GM21367 (cell line): Measurements from ENCODE around the gene MN1.

ENCODE experiments used
- ATAC-seq: cut with Tn5 transposase; IDR thresholded peaks from one replicate; pipeline ENCODE4 v1.9.1; 2021; ENCODE audit not compliant: unreplicated experiment

The MN1 gene

DNA sequence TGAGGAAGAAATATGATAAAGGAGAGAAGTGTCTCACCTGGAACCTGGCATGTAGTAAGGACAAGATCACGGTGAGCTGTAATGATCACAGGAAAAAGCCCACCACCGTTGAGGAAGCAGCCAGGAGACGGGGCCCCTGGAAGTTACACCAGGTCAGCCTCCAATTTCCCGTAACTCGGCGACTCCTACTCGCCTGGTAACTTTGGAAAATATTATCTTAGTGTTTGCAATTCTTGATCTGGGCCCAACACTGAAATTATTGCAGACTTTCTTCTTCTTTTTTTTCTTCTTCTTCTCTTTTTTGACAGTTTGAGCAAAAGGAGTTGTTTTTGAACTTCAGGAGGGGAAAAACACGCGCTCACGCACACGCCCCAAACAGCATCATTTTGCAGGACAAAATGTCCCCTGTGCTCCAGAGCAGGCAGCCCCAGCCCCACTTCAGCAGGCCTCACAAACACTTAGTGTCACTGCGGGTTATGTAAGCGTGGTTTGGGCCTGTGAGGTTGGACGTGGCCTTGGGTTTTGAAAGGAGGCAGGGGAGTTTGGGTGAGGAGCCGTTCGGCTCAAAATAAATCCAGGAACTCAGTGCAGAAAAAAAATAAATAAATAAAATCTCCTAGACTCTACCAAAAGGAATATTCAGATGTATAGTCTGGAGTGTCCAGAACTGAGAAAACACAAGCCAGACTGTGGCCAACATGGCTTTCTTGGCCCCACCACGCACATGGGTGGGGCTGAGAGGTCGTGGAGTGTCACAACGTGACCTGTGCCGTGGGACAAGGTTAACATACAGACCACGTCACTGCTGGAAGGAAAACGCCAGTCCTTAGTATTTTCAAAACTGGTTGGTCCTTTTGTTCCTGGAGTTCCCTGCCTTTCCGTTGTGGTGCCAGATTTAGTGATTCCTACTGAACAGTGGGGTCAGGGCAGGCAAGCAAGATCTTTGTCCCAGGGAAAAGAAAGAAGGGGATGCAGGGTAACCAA is 26.3 kb upstream of the MN1 start:
- ATAC-seq, result no peak

GRCh38 chr22:27825174-27825573 is 23.6 kb upstream of the MN1 start:
- no peak for ATAC-seq

- no peak for ATAC-seq
Measured at GRCh38 chr22:27823221-27823620, 21.7 kb upstream of the MN1 start.

GRCh38 chr22:27820896-27821866 is 19.6 kb upstream of the MN1 start:
- no peak for ATAC-seq

GRCh38 chr22:27816552-27816951 is 15.0 kb upstream of the MN1 start:
- no peak for ATAC-seq

DNA sequence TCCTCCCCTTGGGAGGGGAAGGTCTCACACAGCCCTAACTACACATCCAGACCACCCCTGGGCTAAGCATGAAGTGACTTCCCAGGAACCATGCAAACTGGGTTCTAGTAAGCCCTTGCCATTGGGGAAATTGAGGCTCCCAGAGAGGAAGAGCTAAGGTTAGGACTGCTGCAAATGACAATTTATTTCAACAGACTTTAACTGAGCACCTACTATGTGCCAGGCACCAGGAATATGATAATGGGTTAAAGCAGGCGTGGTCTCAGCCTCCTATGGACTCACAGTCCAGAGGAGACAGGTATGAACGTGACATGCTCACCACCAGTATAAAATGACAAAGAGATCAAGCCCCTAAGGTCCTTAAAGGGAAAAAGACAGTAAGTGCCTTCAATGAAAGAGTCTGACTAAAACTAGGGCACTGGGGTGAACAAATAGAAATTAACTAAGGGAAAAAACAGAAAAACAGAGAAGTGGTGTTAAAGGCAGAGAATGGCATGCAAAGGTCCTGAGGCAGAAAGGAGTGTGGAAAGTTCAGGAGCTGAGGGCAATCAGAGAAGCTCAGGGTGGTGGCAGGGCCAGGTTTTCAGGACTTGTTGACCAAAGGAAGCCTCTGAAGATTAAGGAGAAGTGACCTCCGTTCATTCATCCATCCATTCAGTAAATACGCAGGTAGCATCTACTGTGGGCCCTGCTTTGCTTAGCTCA is 14.4 kb upstream of the MN1 start:
- ATAC-seq, result no peak

- ATAC-seq, result no peak
Measured at GRCh38 chr22:27814993-27815392, 13.4 kb upstream of the MN1 start.

DNA sequence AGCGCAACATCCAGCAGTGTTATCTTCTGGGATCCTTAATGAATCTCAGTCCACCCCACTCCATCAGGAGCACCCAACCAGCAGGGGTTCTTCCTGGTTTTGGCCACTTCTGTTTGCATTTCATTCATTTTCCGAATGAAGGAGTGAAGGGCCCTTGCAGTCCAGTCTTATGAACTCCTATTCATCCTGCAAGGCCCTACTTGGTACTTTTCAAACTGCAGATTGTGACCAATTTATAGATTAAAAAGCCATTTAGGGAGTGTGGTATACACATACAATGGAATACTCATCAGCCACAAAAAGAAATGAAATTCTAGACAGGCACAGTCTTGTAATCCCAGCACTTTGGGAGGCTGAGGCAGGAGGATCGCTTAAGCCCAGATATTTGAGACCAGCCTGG is 10.2 kb upstream of the MN1 start:
- ATAC-seq, result no peak

DNA sequence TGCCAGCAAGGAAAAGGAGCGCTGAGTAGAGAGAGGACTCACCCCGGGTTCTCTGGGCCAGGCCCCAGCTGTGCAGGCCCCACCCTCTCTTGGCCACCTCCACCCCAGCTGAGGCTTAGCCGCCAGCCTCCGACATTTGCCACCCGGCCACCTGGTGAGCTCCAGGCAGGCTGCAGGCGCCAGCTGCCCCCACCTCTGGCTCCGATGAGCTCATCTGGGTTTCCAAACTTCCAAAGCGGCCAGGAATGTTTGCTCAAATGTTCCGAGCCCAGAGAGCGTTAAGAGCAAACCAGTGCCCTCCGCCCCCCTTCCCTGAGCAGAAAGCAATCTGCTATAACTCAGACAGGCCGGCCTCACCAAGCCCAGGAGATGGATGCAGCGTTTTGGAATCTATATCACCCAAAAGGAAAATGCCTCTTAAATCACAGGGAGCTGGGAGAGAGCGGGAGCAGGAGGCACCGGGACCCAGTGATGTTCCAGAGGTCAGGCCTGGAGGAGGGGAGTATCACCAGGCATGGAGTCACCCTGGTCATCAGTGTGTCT is 9.1 kb upstream of the MN1 start:
- no peak for ATAC-seq

DNA sequence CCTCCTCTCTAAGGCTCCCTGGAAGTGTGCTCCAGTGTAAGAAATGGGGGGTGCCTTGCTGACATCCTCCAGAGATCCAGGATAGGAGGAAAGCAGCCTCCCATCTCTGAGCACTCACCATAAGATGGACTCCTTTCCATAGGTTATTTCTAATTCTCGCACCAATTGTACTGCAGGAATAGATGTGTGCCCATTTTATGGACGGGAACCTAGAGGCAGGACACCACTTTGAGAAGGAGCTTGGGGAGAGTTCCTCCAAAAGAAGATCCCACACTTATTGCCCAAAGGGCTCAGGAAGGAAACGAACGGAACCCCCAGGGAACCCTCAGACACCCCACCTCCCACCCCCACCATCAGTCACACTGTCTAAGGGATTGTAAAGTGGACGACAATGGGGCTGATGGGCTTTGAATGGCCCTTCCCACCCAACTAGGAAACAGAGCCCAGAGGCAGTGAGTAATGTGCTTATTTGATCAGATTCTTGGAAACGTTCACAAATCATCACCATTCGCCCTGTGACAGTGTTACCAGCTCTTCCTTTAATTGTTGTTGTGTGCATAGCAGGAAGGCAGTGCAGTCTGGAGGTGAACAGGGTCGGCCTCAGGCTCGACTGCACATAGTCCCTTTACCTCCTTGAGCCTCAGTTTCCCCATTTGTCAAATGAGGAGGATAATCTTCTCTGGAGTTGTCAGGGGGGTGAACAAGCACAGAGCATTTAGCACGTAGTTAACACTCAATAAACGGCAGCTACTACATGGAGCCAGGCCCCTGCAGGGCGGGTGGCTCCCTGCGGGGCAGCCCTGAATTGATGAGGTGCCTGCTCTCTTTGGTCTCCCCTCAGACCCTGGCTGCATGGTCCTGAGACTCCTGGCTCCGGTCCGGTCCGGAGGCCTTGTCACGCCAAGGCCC is 8.4 kb upstream of the MN1 start:
- no peak for ATAC-seq

- no peak for ATAC-seq
Measured at GRCh38 chr22:27809226-27809603, 7.7 kb upstream of the MN1 start.

DNA sequence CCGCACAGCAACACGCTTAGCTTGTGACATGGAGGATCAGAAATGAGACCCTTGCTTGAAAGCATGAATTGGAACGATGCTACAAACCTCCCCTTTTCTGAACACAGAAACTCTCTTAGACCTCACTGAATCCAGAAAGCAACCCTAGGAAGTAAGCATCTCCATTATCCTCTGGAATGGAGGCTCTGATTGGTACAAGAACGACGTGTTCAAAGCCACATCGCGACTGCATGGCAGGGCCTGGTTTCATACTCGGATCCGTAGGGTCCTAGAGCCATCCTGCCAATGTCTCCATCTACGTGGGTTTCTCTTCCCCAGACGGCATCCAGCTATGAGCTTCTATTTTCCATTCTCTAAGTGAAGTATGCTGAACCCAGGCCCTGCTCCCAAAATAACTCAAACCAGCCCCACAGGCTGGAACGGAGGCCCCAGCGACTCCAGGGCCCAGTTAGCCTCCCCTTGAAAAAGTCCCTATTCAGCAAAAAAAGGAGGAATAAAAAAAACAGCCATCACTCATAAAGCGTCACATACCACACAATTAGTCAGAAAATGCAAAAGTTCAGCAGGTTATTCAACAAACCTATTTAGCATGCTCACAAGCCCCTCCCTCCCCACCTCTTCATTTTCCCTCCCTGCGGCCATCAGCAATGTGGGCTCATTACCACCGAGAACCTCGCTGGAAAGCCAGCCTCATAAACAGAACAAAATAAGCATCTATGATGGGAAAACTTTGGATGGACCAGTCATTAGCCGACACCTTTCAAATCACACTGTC is 7.1 kb upstream of the MN1 start:
- ATAC-seq, result no peak

DNA sequence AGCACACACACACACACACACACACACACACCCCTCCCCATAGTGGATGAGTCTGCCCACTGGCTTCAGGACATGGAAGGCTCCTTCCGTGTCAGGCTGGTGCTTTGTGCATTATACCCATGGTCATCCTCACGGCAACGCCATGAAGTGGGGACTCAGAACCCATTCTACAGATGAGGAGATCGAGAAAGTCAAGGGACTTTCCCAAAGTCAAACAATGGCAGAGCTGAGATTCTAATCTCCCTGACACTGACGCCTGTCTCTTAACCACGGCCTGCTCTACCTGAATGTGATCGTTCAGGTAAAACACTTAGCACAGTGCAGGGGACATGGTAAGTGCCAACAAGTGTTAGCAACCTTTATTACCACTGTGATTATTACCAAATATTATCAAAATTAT is 4.3 kb upstream of the MN1 start:
- ATAC-seq, result no peak

DNA sequence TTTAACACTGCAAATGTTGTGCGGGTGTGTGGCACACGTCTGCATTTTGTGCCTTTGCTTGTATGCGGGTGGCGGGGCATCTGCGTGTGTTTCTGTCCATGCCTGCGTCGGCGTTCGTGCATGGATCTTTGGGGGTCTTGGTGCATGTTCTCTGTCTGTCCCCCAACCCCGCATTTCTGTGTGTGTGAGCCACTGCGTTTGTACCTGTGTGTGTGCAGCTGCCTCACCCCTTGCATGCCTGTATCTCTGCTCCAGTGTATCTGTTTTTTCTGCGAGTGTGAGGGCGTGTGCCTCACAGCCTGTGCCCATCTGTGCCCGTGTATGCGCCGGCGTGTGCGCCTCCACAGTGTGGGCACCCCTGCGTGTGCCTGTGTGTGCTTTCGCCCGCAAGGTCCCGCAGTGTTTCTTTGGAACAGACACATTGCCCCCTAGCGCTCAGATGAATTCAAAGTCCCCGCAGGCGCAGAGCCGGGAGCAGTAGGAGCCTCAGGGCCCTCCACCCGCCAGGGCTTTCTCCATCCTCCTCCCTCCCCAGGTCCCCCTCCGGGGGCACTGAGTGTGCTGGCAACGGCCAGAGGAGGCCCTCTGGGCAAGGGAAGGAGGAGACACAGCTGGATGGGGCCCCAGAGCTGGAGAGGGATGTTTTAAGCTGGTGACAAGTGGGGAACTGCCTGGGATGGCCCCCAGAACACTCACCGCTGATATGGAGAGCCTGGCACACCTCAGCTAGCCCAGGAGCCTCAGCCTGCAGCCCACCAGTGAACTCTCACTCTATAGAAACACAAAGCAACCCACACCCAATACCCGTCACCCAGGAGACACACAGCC is 3.1 kb upstream of the MN1 start:
- no peak for ATAC-seq

DNA sequence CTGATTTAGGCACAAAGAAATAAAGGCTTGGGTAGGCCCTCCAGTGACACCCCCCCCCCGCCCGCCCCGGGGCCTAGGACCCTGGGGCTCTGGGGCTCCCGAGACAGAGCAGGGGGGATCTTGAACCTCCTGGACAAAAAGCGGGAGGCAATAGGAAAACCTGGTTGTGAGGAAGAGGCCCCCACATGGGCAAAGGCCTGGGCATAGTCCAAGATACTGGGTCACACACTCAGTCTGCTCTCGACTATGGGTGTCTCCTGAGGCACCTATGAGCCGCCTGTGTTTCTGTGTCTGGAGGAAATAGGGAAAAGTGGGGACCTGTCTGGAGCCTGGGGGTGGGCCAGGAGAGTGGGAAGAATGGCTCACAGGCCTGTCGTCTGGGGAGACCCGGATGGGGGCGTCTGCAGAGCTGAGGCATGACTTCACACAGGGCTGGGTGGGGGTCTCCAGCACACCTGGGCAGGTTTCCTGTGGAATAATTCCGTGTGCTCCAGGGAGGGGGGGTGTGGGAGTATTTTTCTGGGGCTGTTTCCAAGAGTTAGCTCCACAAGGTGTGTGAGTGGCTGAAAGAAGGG is 2.4 kb upstream of the MN1 start:
- no peak for ATAC-seq

GRCh38 chr22:27802346-27803073 is 954 bp upstream of the MN1 start:
- ATAC-seq, result no peak

DNA sequence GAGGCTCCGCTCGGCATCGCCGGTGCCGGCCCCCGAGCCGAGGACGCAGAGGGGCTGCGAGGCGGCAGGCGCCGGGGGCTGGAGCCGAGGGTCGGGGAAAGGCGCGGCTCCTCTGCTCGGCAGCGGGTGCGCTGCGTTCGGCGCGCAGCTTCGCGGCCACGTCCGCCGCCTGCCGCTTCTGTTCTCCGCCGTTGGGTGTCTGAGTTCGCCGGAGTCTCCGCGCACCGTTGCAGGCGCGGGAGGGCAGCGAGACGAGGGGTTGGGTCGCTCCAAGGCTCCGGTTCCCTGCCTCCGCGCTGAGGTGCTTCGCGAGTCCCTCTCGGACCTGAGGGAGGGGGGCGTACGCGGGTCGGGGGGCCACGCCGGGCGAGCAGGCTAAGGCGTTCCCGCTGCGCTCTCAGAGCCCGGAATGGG is 347 bp downstream of the MN1 start:
- ATAC-seq, result no peak
